Hepatocyte (in vitro differentiated cells): ENCODE measurements around the gene LBP. TPM values are rescaled to one million over a fixed set of nuclear protein-coding genes. Genes with fewer than 3 reads are reported as not detected.
"Not testable (repeated sequence)": the region's sequence is repeated elsewhere in the genome, so short reads cannot be mapped to it uniquely, and the experiment has no call there.

Experiments used
- DNase-seq: peaks from one replicate; pipeline ENCODE4 v3.0.0-alpha.2; 2016; ENCODE audit warnings: low spot score
- H2AFZ ChIP-seq: fragments of 200-600 bp; sonication (generic); 2 replicates; pipeline ENCODE4 v1.6.0; 2016; ENCODE audit warnings: antibody characterized with exemption, mild to moderate bottlenecking
- H3K27ac ChIP-seq: fragments of 200-600 bp; sonication (generic); 2 replicates; pipeline ENCODE4 v1.5.1; 2016; ENCODE audit warnings: mild to moderate bottlenecking
- H3K27me3 ChIP-seq: fragments of 200-600 bp; sonication (generic); 2 replicates; pipeline ENCODE4 v1.6.1; 2016
- H3K36me3 ChIP-seq: fragments of 200-600 bp; sonication (generic); replicated peaks from 2 replicates; pipeline ENCODE4 v1.5.1; 2016; ENCODE audit warnings: low read depth; ENCODE audit not compliant: insufficient read depth
- H3K4me1 ChIP-seq: fragments of 200-600 bp; sonication (generic); 2 replicates; pipeline ENCODE4 v1.5.1; 2016; ENCODE audit warnings: mild to moderate bottlenecking, moderate library complexity; ENCODE audit not compliant: insufficient read depth
- H3K4me2 ChIP-seq: fragments of 200-600 bp; sonication (generic); 2 replicates; pipeline ENCODE4 v1.6.0; 2016
- H3K4me3 ChIP-seq: fragments of 200-600 bp; sonication (generic); 2 replicates; pipeline ENCODE4 v1.5.1; 2016; ENCODE audit warnings: mild to moderate bottlenecking
- H3K79me2 ChIP-seq: fragments of 200-600 bp; sonication (generic); 2 replicates; pipeline ENCODE4 v1.6.0; 2017; ENCODE audit warnings: mild to moderate bottlenecking
- H3K9me2 ChIP-seq: fragments of 200-600 bp; sonication (generic); replicated peaks from 2 replicates; pipeline ENCODE4 v1.6.0; 2017; ENCODE audit warnings: mild to moderate bottlenecking; ENCODE audit not compliant: insufficient read depth
- H3K9me3 ChIP-seq: fragments of 200-600 bp; sonication (generic); 2 replicates; pipeline ENCODE4 v1.5.1; 2016; ENCODE audit warnings: low read depth, mild to moderate bottlenecking
- H4K20me1 ChIP-seq: fragments of 200-600 bp; sonication (generic); 2 replicates; pipeline ENCODE4 v1.6.0; 2016; ENCODE audit warnings: mild to moderate bottlenecking; ENCODE audit not compliant: insufficient read depth, poor library complexity, severe bottlenecking
- EZH2 ChIP-seq: fragments of 200-600 bp; sonication (generic); IDR thresholded peaks from 2 replicates; pipeline ENCODE4 v1.6.1; 2016; ENCODE audit warnings: antibody characterized with exemption, mild to moderate bottlenecking, borderline replicate concordance
- EZH2phosphoT487 ChIP-seq: fragments of 200-600 bp; sonication (generic); IDR thresholded peaks from one replicate; pipeline ENCODE4 v1.6.1; 2018; ENCODE audit warnings: antibody characterized with exemption, mild to moderate bottlenecking, low read depth, moderate library complexity; ENCODE audit not compliant: unreplicated experiment, severe bottlenecking
- WGBS: methylation state at CpG from one replicate; pipeline ENCODE4 v1.1.6; 2016; ENCODE audit warnings: low lambda C conversion rate; ENCODE audit errors: missing lambda C conversion rate; 5-methylcytosine and 5-hydroxymethylcytosine counted together
- polyA plus RNA-seq: library from polyadenylated mRNA; unstranded; fragments of >200 nt; fragmentation: Nextera tagmentation; extraction: Ambion mirVana; gene quantifications from 2 replicates; pipeline ENCODE4 v1.2.1, GENCODE V29; 2016
- total RNA-seq: library from RNA; depleted of rRNA; stranded (reverse); fragments of >200 nt; gene quantifications from 2 replicates; pipeline ENCODE4 v1.2.3, GENCODE V29; 2014
- TF ChIP-seq, protein P1 (sequence below): fragments of 200-600 bp; sonication (generic); IDR thresholded peaks from 2 replicates; pipeline ENCODE4 v1.5.1; 2016; ENCODE audit warnings: antibody characterized with exemption, mild to moderate bottlenecking; ENCODE audit not compliant: poor library complexity

Gene LBP
- total and polyA plus RNA-seq, 2 experiments from 2014 or later, result 57.2 to 71.5 TPM

GRCh38 chr20:38373231-38373867 is 27.1 kb downstream of the LBP start:
- Histone ChIP-seq H3K4me2 (peak overlapping the region; percentile 44), H4K20me1 (no peaks in the 10 kb centered on the region), H3K27ac (peak overlapping the region; percentile 41), H3K9me3 (no peaks in the 10 kb centered on the region), H3K4me3 (no peak overlapping the region), H2AFZ (no peak overlapping the region), H3K9me2 (no peaks in the 10 kb centered on the region), H3K27me3 (no peaks in the 10 kb centered on the region), H3K4me1 (peaks cover 7% of the 10 kb centered on the region), H3K36me3 (no peaks in the 10 kb centered on the region), H3K79me2 (no peaks in the 10 kb centered on the region)
- DNase-seq, result peak; percentile 35
- TF ChIP-seq, protein P1, sequence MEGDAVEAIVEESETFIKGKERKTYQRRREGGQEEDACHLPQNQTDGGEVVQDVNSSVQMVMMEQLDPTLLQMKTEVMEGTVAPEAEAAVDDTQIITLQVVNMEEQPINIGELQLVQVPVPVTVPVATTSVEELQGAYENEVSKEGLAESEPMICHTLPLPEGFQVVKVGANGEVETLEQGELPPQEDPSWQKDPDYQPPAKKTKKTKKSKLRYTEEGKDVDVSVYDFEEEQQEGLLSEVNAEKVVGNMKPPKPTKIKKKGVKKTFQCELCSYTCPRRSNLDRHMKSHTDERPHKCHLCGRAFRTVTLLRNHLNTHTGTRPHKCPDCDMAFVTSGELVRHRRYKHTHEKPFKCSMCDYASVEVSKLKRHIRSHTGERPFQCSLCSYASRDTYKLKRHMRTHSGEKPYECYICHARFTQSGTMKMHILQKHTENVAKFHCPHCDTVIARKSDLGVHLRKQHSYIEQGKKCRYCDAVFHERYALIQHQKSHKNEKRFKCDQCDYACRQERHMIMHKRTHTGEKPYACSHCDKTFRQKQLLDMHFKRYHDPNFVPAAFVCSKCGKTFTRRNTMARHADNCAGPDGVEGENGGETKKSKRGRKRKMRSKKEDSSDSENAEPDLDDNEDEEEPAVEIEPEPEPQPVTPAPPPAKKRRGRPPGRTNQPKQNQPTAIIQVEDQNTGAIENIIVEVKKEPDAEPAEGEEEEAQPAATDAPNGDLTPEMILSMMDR, result no peak
- TF ChIP-seq EZH2phosphoT487 (no peak), EZH2 (no peak)
- WGBS, result 41% methylated on average over 7 of the region's 7 CpGs

- Histone ChIP-seq H3K36me3 (no peaks in the 10 kb centered on the region), H2AFZ (no peak overlapping the region), H3K9me2 (no peaks in the 10 kb centered on the region), H3K4me3 (no peak overlapping the region), H3K9me3 (no peaks in the 10 kb centered on the region), H3K4me2 (no peak overlapping the region), H3K27ac (no peak overlapping the region), H3K4me1 (peaks cover 7% of the 10 kb centered on the region), H3K27me3 (no peaks in the 10 kb centered on the region), H4K20me1 (no peaks in the 10 kb centered on the region), H3K79me2 (no peaks in the 10 kb centered on the region)
- TF ChIP-seq EZH2phosphoT487 (no peak), EZH2 (no peak)
- TF ChIP-seq, protein P1, result no peak
- WGBS, result 85% methylated on average over 5 of the region's 5 CpGs
- DNase-seq, result no peak
These were observed 27.6 kb downstream of the LBP start for GRCh38 chr20:38373898-38374297.

- Histone ChIP-seq H2AFZ (no peak overlapping the region), H3K27me3 (no peaks in the 10 kb centered on the region), H4K20me1 (no peaks in the 10 kb centered on the region), H3K4me1 (peaks cover 7% of the 10 kb centered on the region), H3K27ac (no peak overlapping the region), H3K36me3 (no peaks in the 10 kb centered on the region), H3K9me3 (no peaks in the 10 kb centered on the region), H3K79me2 (no peaks in the 10 kb centered on the region), H3K4me3 (no peak overlapping the region), H3K4me2 (no peak overlapping the region), H3K9me2 (no peaks in the 10 kb centered on the region)
- TF ChIP-seq EZH2, result no peak
- TF ChIP-seq, protein P1, result no peak
- no peak for TF ChIP-seq EZH2phosphoT487
- DNase-seq, result no peak
- 87% methylated on average over 11 of the region's 11 CpGs for WGBS
These were observed 30.9 kb downstream of the LBP start for GRCh38 chr20:38377039-38377685.

- H3K4me3 ChIP-seq, DNase-seq, H3K79me2 ChIP-seq, H3K9me3 ChIP-seq, H3K27me3 ChIP-seq, H3K9me2 ChIP-seq, H3K36me3 ChIP-seq, H2AFZ ChIP-seq, H3K4me2 ChIP-seq, H3K4me1 ChIP-seq, H4K20me1 ChIP-seq, H3K27ac ChIP-seq: not testable (repeated sequence)
- no CpG with 5 or more reads among the region's 5 CpGs for WGBS
These were observed 31.6 kb downstream of the LBP start for GRCh38 chr20:38377838-38378237.
